WTC11 (cell line): Measurements from ENCODE around the gene SCYGR3. TPM values are rescaled to one million over a fixed set of nuclear protein-coding genes. Genes with fewer than 3 reads are reported as not detected.

ENCODE experiments used
- ATAC-seq: fragments of 200-7000 bp; cut with Tn5 transposase; 2 replicates; pipeline ENCODE4 v1.10.0; 2021; ENCODE audit warnings: mild to moderate bottlenecking, moderate library complexity
- CTCF ChIA-PET: fragments of 300-600 bp; sonication (Branson Sonifier 250); formaldehyde crosslinking; loops from one replicate; lab custom pipeline; 2021; ENCODE audit warnings: antibody characterized with exemption; lab: Charles Lee
- POLR2A ChIA-PET: fragments of 350-600 bp; sonication (Branson Sonifier 250); formaldehyde crosslinking; loops from one replicate; lab custom pipeline; 2021; ENCODE audit warnings: antibody characterized with exemption; lab: Charles Lee
- DNase-seq: peaks from one replicate; pipeline ENCODE4 v3.0.0; 2021; ENCODE audit warnings: low spot score
- H3K27ac Mint-ChIP-seq: 2 replicates; pipeline ENCODE4 v1.8.0; 2021; ENCODE audit warnings: mixed read lengths
- H3K27me3 Mint-ChIP-seq: 2 replicates; pipeline ENCODE4 v1.8.0; 2021; ENCODE audit warnings: low read depth, mild to moderate bottlenecking, moderate library complexity, mixed read lengths
- H3K36me3 Mint-ChIP-seq: 2 replicates; pipeline ENCODE4 v1.8.0; 2021; ENCODE audit warnings: mixed read lengths
- H3K4me1 Mint-ChIP-seq: 2 replicates; pipeline ENCODE4 v1.8.0; 2022; ENCODE audit warnings: mixed read lengths
- H3K4me3 Mint-ChIP-seq: 2 replicates; pipeline ENCODE4 v1.8.0; 2021; ENCODE audit warnings: mild to moderate bottlenecking, moderate library complexity, mixed read lengths
- H3K9me3 Mint-ChIP-seq: 2 replicates; pipeline ENCODE4 v1.8.0; 2021; ENCODE audit warnings: mixed read lengths
- AR ChIP-seq: fragments of 250-450 bp; sonication (Bioruptor Pico); IDR thresholded peaks from 2 replicates; pipeline ENCODE4 v1.9.0; 2021; ENCODE audit warnings: mild to moderate bottlenecking
- ATF1 ChIP-seq: sonication (generic); formaldehyde crosslinking; IDR thresholded peaks from 2 replicates; pipeline ENCODE4 v1.8.1; 2023; ENCODE audit warnings: mild to moderate bottlenecking, moderate library complexity, missing genetic modification reagents
- ELF4 ChIP-seq: sonication (generic); formaldehyde crosslinking; IDR thresholded peaks from 2 replicates; pipeline ENCODE4 v1.8.1; 2022; ENCODE audit warnings: low read depth, mild to moderate bottlenecking, moderate library complexity, missing genetic modification reagents
- EMX1 ChIP-seq: fragments of 250-450 bp; sonication (Bioruptor Pico); IDR thresholded peaks from 2 replicates; pipeline ENCODE4 v1.8.0; 2021; ENCODE audit warnings: mild to moderate bottlenecking
- ESRRA ChIP-seq: sonication (generic); formaldehyde crosslinking; IDR thresholded peaks from 2 replicates; pipeline ENCODE4 v1.8.1; 2022; ENCODE audit warnings: mild to moderate bottlenecking, missing genetic modification reagents, borderline replicate concordance
- ETV6 ChIP-seq: sonication (generic); formaldehyde crosslinking; IDR thresholded peaks from 2 replicates; pipeline ENCODE4 v1.8.1; 2022; ENCODE audit warnings: mild to moderate bottlenecking, missing genetic modification reagents
- IRF1 ChIP-seq: sonication (generic); formaldehyde crosslinking; IDR thresholded peaks from 2 replicates; pipeline ENCODE4 v1.8.0; 2023; ENCODE audit warnings: missing genetic modification reagents
- MYBL2 ChIP-seq: sonication (generic); formaldehyde crosslinking; IDR thresholded peaks from 2 replicates; pipeline ENCODE4 v1.8.1; 2023; ENCODE audit warnings: mild to moderate bottlenecking, moderate library complexity, missing genetic modification reagents
- NFE2L1 ChIP-seq: sonication (generic); formaldehyde crosslinking; IDR thresholded peaks from 2 replicates; pipeline ENCODE4 v1.8.1; 2023; ENCODE audit warnings: missing genetic modification reagents
- NR1H2 ChIP-seq: sonication (generic); formaldehyde crosslinking; IDR thresholded peaks from 2 replicates; pipeline ENCODE4 v1.9.0; 2021; ENCODE audit warnings: mild to moderate bottlenecking, moderate library complexity, missing genetic modification reagents
- SP1 ChIP-seq: sonication (generic); formaldehyde crosslinking; conservative IDR thresholded peaks from 2 replicates; pipeline ENCODE4 v1.8.1; 2022; ENCODE audit warnings: missing genetic modification reagents
- STAT6 ChIP-seq: sonication (generic); formaldehyde crosslinking; conservative IDR thresholded peaks from 2 replicates; pipeline ENCODE4 v1.8.1; 2023; ENCODE audit warnings: mild to moderate bottlenecking, low read depth, missing genetic modification reagents, moderate library complexity
- USF1 ChIP-seq: sonication (generic); formaldehyde crosslinking; IDR thresholded peaks from 2 replicates; pipeline ENCODE4 v1.8.0; 2022; ENCODE audit warnings: mild to moderate bottlenecking, missing genetic modification reagents
- ZBTB21 ChIP-seq: sonication (generic); formaldehyde crosslinking; IDR thresholded peaks from 2 replicates; pipeline ENCODE4 v1.8.1; 2023; ENCODE audit warnings: mild to moderate bottlenecking, missing genetic modification reagents, borderline replicate concordance
- ZMAT4 ChIP-seq: fragments of 250-450 bp; sonication (Bioruptor Pico); IDR thresholded peaks from 2 replicates; pipeline ENCODE4 v1.9.0; 2021; ENCODE audit warnings: mild to moderate bottlenecking
- ZNF121 ChIP-seq: sonication (generic); formaldehyde crosslinking; IDR thresholded peaks from 2 replicates; pipeline ENCODE4 v1.8.0; 2023; ENCODE audit warnings: missing genetic modification reagents
- ZNF138 ChIP-seq: sonication (generic); formaldehyde crosslinking; conservative IDR thresholded peaks from 2 replicates; pipeline ENCODE4 v1.8.1; 2022; ENCODE audit warnings: mild to moderate bottlenecking, moderate library complexity, missing genetic modification reagents
- ZNF219 ChIP-seq: sonication (generic); formaldehyde crosslinking; IDR thresholded peaks from 2 replicates; pipeline ENCODE4 v1.8.0; 2023; ENCODE audit warnings: missing genetic modification reagents, mild to moderate bottlenecking, borderline replicate concordance
- ZNF232 ChIP-seq: sonication (generic); formaldehyde crosslinking; IDR thresholded peaks from 2 replicates; pipeline ENCODE4 v1.8.0; 2022; ENCODE audit warnings: mild to moderate bottlenecking, missing genetic modification reagents
- ZNF425 ChIP-seq: fragments of 250-450 bp; sonication (Bioruptor Pico); conservative IDR thresholded peaks from 2 replicates; pipeline ENCODE4 v1.9.0; 2021; ENCODE audit warnings: mild to moderate bottlenecking
- ZNF512 ChIP-seq: sonication (generic); formaldehyde crosslinking; IDR thresholded peaks from 2 replicates; pipeline ENCODE4 v1.8.1; 2022; ENCODE audit warnings: missing genetic modification reagents, borderline replicate concordance
- ZNF671 ChIP-seq: fragments of 250-450 bp; sonication (Bioruptor Pico); IDR thresholded peaks from 2 replicates; pipeline ENCODE4 v1.8.0; 2021; ENCODE audit warnings: mild to moderate bottlenecking
- total RNA-seq: library from RNA; stranded (reverse); gene quantifications from 3 replicates; pipeline ENCODE4 v1.2.3, GENCODE V29; 2021

SCYGR3 gene
- total RNA-seq, 1 experiment from 2014 or later: not detected

- ATAC-seq: no peak
- Mint-ChIP-seq H3K4me1 (no peaks in the 10 kb centered on the region), H3K4me3 (no peak overlapping the region), H3K27me3 (no peaks in the 10 kb centered on the region), H3K36me3 (no peaks in the 10 kb centered on the region), H3K9me3 (no peaks in the 10 kb centered on the region), H3K27ac (no peak overlapping the region)
- DNase-seq: no peak
- CTCF ChIA-PET: no interaction called here
- POLR2A ChIA-PET: no interaction called here
- TF ChIP-seq ELF4 (CRISPR knock-in tag): no peak
- no peak for TF ChIP-seq NR1H2 (CRISPR knock-in tag)
- TF ChIP-seq ZNF121 (CRISPR knock-in tag): no peak
- TF ChIP-seq ZBTB21 (CRISPR knock-in tag): no peak
- no peak for TF ChIP-seq NFE2L1 (CRISPR knock-in tag)
- TF ChIP-seq ZNF425 (CRISPR knock-in tag): no peak
- TF ChIP-seq USF1 (CRISPR knock-in tag): no peak
- TF ChIP-seq SP1 (CRISPR knock-in tag): no peak
- no peak for TF ChIP-seq ATF1 (CRISPR knock-in tag)
- no peak for TF ChIP-seq STAT6 (CRISPR knock-in tag)
- no peak for TF ChIP-seq ZNF219 (CRISPR knock-in tag)
Observed at GRCh38 chr2:227630322-227630721, 15.7 kb upstream of the SCYGR3 start.

GRCh38 chr2:227629435-227629834, 14.8 kb upstream of the SCYGR3 start:
- no peak for TF ChIP-seq ZMAT4 (CRISPR knock-in tag)
- CTCF ChIA-PET: no interaction called here
- Mint-ChIP-seq H3K27ac (0 out of 2 replicates have a peak overlapping the region, but pooled peaks have one; percentile 32), H3K4me1 (no peaks in the 10 kb centered on the region), H3K4me3 (no peak overlapping the region), H3K36me3 (no peaks in the 10 kb centered on the region), H3K9me3 (no peaks in the 10 kb centered on the region), H3K27me3 (no peaks in the 10 kb centered on the region)
- DNase-seq: no peak
- ATAC-seq: no peak
- POLR2A ChIA-PET: no interaction called here

GRCh38 chr2:227627769-227628168, 13.1 kb upstream of the SCYGR3 start:
- Mint-ChIP-seq H3K4me1 (no peaks in the 10 kb centered on the region), H3K27me3 (no peaks in the 10 kb centered on the region), H3K36me3 (no peaks in the 10 kb centered on the region), H3K9me3 (no peaks in the 10 kb centered on the region; the same call in 1 of the 2 replicates), H3K27ac (no peak overlapping the region), H3K4me3 (no peak overlapping the region)
- ChIA-PET POLR2A (no interaction called here), CTCF (interaction anchor here (1.1 to 1.2 kb wide), 2 partner anchors 15 to 31 kb away, joined by 3 to 6 read pairs; no protein-coding TSS in a partner anchor)
- DNase-seq (no peak), ATAC-seq (no peak)
- TF ChIP-seq MYBL2 (no peak), ZNF121 (CRISPR knock-in tag) (no peak), ZNF138 (CRISPR knock-in tag) (no peak), ZNF232 (CRISPR knock-in tag) (no peak), ESRRA (CRISPR knock-in tag) (no peak), ZNF512 (no peak), IRF1 (CRISPR knock-in tag) (no peak), ZNF671 (CRISPR knock-in tag) (no peak), ETV6 (no peak), AR (CRISPR knock-in tag) (no peak), NFE2L1 (CRISPR knock-in tag) (no peak), EMX1 (CRISPR knock-in tag) (no peak)
